ENCODE data around the gene PPIL1. TPM values are rescaled to one million over a fixed set of nuclear protein-coding genes. Genes with fewer than 3 reads are reported as not detected.

PPIL1 gene
- polyA plus RNA-seq, 1 donor from 2014 or later = 104 TPM

DNA sequence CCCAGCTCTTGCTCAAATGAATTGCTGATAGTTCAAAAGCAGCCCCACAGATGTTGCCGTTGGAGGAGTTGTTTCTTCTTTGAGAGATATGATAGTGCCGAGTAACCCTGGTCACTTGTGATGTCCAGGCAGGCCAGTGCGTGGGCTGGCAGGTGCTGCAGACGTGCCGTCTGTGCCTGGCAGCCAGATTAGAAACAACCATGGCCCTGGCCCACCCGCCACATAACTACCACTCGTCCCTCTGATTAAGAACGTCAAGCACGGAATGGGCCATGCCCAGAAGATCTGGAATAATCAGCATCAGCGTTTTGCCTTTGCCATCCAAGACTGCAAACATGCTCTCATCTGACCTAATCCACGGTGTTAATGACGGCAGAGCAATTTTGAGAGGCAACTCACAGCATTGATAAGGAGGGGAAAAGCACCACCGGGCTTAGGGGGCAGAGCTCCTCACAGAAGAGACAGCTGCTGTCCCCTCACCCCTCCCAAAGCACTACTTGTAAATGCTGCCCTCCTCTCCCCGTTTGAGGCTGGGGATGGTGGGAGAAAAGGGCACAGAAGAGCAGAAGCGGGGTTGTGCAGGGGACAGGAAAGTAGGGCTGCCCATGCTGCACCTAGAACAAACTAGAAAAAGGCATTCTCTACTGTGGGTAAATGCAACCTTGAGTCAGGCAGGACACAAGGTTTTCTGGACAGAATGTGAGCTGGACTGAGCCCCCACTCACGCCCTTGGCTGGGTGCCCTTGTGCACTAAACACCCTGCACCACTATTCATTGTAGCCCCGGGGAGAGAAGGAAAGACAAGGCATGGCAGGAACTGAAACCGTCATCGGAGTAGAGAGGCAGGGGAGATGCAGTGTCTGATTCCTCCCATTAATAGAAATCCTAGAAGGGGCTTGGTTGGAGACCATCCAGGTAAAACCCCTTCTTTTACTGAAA lies 30.1 kb downstream of the PPIL1 start:
- Histone ChIP-seq H2AFZ (ENCODE audit: low read depth, low read length) (no peak overlapping the region), H3K27me3 (ENCODE audit: insufficient read depth, low read depth, low read length) (peaks cover 10% of the 10 kb centered on the region), H3K9me3 (ENCODE audit: low read length) (no peaks in the 10 kb centered on the region), H3K9ac (ENCODE audit: low read length) (no peak overlapping the region), H3K79me2 (replicated peaks; ENCODE audit: insufficient read depth, low read length) (no peaks in the 10 kb centered on the region), H3K9me2 (ENCODE audit: insufficient read depth, low read length) (no peaks in the 10 kb centered on the region), H3K4me3 (ENCODE audit: low read length) (no peak overlapping the region), H3K27ac (ENCODE audit: low read length) (no peak overlapping the region), H3K36me3 (ENCODE audit: insufficient read depth, low read length) (no peaks in the 10 kb centered on the region), H3K4me2 (ENCODE audit: low read length) (no peak overlapping the region), H4K20me1 (ENCODE audit: insufficient read depth) (no peaks in the 10 kb centered on the region), H3F3A (ENCODE audit: insufficient read depth, low read length, poor library complexity, severe bottlenecking) (no peaks in the 10 kb centered on the region)
- TF ChIP-seq MXI1 (conservative IDR thresholded peaks at IDR 0.05; ENCODE audit: poor library complexity, severe bottlenecking) (no peak), TAF1 (IDR thresholded peaks at IDR 0.05; ENCODE audit: low read depth) (no peak), POLR2AphosphoS5 (IDR thresholded peaks at IDR 0.05) (no peak), EZH2 (IDR thresholded peaks at IDR 0.05; ENCODE audit: borderline replicate concordance, insufficient read depth, low read length, poor library complexity, severe bottlenecking) (no peak), SMC3 (conservative IDR thresholded peaks at IDR 0.05; ENCODE audit: poor library complexity) (no peak)
- TF ChIP-seq, protein P1, sequence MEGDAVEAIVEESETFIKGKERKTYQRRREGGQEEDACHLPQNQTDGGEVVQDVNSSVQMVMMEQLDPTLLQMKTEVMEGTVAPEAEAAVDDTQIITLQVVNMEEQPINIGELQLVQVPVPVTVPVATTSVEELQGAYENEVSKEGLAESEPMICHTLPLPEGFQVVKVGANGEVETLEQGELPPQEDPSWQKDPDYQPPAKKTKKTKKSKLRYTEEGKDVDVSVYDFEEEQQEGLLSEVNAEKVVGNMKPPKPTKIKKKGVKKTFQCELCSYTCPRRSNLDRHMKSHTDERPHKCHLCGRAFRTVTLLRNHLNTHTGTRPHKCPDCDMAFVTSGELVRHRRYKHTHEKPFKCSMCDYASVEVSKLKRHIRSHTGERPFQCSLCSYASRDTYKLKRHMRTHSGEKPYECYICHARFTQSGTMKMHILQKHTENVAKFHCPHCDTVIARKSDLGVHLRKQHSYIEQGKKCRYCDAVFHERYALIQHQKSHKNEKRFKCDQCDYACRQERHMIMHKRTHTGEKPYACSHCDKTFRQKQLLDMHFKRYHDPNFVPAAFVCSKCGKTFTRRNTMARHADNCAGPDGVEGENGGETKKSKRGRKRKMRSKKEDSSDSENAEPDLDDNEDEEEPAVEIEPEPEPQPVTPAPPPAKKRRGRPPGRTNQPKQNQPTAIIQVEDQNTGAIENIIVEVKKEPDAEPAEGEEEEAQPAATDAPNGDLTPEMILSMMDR (IDR thresholded peaks at IDR 0.05; ENCODE audit: poor library complexity, severe bottlenecking) = no peak

GRCh38 chr6:36843170-36843569 lies 31.4 kb downstream of the PPIL1 start:
- Histone ChIP-seq H3K4me2 (ENCODE audit: low read length) (no peak overlapping the region), H3K27me3 (ENCODE audit: insufficient read depth, low read depth, low read length) (peaks cover 23% of the 10 kb centered on the region)
- no peak for TF ChIP-seq EP300 (conservative IDR thresholded peaks at IDR 0.05; ENCODE audit: poor library complexity, severe bottlenecking)
- TF ChIP-seq RAD21 (conservative IDR thresholded peaks at IDR 0.05) = no peak
- no peak for TF ChIP-seq TAF1 (IDR thresholded peaks at IDR 0.05; ENCODE audit: low read depth)

DNA sequence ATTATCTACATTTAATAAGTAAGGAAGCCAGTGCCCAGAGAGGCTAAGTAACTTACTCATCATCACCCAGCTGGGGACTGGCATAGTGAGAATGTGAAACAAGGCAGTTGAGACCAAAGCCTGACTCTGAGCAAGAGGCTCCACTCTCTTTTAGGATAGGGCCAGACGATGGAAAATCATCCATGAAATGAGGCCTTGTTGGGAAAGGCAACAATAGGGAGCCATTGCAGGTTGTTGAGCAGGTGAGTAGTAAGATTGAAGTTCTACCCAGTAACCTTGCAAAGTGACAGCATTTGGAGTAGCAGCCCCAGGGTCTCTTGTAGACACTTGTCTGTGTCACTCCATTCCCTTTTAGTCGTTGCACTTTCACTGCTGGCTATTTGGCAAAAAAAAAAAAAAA lies 32.8 kb downstream of the PPIL1 start:
- Histone ChIP-seq H3K4me2 (ENCODE audit: low read length) (no peak overlapping the region), H3K9ac (ENCODE audit: low read length) (no peak overlapping the region), H3K9me3 (ENCODE audit: low read length) (no peaks in the 10 kb centered on the region), H4K20me1 (ENCODE audit: insufficient read depth) (no peaks in the 10 kb centered on the region), H3K27me3 (ENCODE audit: insufficient read depth, low read depth, low read length) (peaks cover 25% of the 10 kb centered on the region), H2AFZ (ENCODE audit: low read depth, low read length) (no peak overlapping the region), H3K9me2 (ENCODE audit: insufficient read depth, low read length) (no peaks in the 10 kb centered on the region), H3K27ac (ENCODE audit: low read length) (no peak overlapping the region), H3F3A (ENCODE audit: insufficient read depth, low read length, poor library complexity, severe bottlenecking) (no peaks in the 10 kb centered on the region), H3K36me3 (ENCODE audit: insufficient read depth, low read length) (no peaks in the 10 kb centered on the region), H3K4me3 (ENCODE audit: low read length) (no peak overlapping the region), H3K79me2 (replicated peaks; ENCODE audit: insufficient read depth, low read length) (no peaks in the 10 kb centered on the region)
- TF ChIP-seq EZH2 (IDR thresholded peaks at IDR 0.05; ENCODE audit: borderline replicate concordance, insufficient read depth, low read length, poor library complexity, severe bottlenecking) = no peak
- no peak for TF ChIP-seq REST (IDR thresholded peaks at IDR 0.05; ENCODE audit: borderline replicate concordance)
- TF ChIP-seq RAD21 (conservative IDR thresholded peaks at IDR 0.05) = no peak
- no peak for TF ChIP-seq TAF1 (IDR thresholded peaks at IDR 0.05; ENCODE audit: low read depth)
- TF ChIP-seq EP300 (conservative IDR thresholded peaks at IDR 0.05; ENCODE audit: poor library complexity, severe bottlenecking) = no peak
- no peak for TF ChIP-seq POLR2AphosphoS5 (IDR thresholded peaks at IDR 0.05)
- TF ChIP-seq, protein P1 (IDR thresholded peaks at IDR 0.05; ENCODE audit: poor library complexity, severe bottlenecking) = no peak
- no peak for TF ChIP-seq MXI1 (conservative IDR thresholded peaks at IDR 0.05; ENCODE audit: poor library complexity, severe bottlenecking)
- TF ChIP-seq SMC3 (conservative IDR thresholded peaks at IDR 0.05; ENCODE audit: poor library complexity) = no peak

More at GRCh38 chr6:36843170-36843569, 31.4 kb downstream of the PPIL1 start:
- H3K79me2 ChIP-seq (replicated peaks; ENCODE audit: insufficient read depth, low read length) = no peaks in the 10 kb centered on the region
- no peaks in the 10 kb centered on the region for H3K9me3 ChIP-seq (ENCODE audit: low read length)
- no peak overlapping the region for H3K4me3 ChIP-seq (ENCODE audit: low read length)
- H3K36me3 ChIP-seq (ENCODE audit: insufficient read depth, low read length) = no peaks in the 10 kb centered on the region
- H3F3A ChIP-seq (ENCODE audit: insufficient read depth, low read length, poor library complexity, severe bottlenecking) = no peaks in the 10 kb centered on the region
- no peaks in the 10 kb centered on the region for H3K9me2 ChIP-seq (ENCODE audit: insufficient read depth, low read length)
- no peak overlapping the region for H3K9ac ChIP-seq (ENCODE audit: low read length)
- H3K27ac ChIP-seq (ENCODE audit: low read length) = no peak overlapping the region
- no peak overlapping the region for H2AFZ ChIP-seq (ENCODE audit: low read depth, low read length)
- H4K20me1 ChIP-seq (ENCODE audit: insufficient read depth) = no peaks in the 10 kb centered on the region

All from neural cell (in vitro differentiated cells).